Measurements from ENCODE around the gene ZNF296. TPM values are rescaled to one million over a fixed set of nuclear protein-coding genes. Genes with fewer than 3 reads are reported as not detected.
A peak's percentile ranks its signal among the peaks of the same experiment; 100 is the strongest.
"Not testable (repeated sequence)": the region's sequence is repeated elsewhere in the genome, so short reads cannot be mapped to it uniquely, and the experiment has no call there.

Gene ZNF296
- total RNA-seq, 1 donor from 2014 or later: 1.1 TPM

- peak overlapping the region; percentile 61 for H3K27ac Mint-ChIP-seq
- no peak for TF ChIP-seq CTCF (IDR thresholded peaks at IDR 0.05; ENCODE audit: unreplicated experiment)
- DNase-seq (ENCODE audit: low spot score in 2 of 2, unreplicated experiment in 2 of 2): no peak
- H3K36me3 Mint-ChIP-seq: no peaks in the 10 kb centered on the region
- H3K4me3 Mint-ChIP-seq: no peak overlapping the region
- no peaks in the 10 kb centered on the region for H3K9me3 Mint-ChIP-seq
- no peaks in the 10 kb centered on the region for H3K27me3 Mint-ChIP-seq (ENCODE audit: low read depth)
- peaks cover 21% of the 10 kb centered on the region for H3K4me1 Mint-ChIP-seq
These were observed 31.4 kb upstream of the ZNF296 start for GRCh38 chr19:45107621-45108150.

GRCh38 chr19:45106363-45106762, 30.1 kb upstream of the ZNF296 start:
- not testable (repeated sequence) for H3K27me3 Mint-ChIP-seq (ENCODE audit: low read depth); H3K4me3 Mint-ChIP-seq; H3K9me3 Mint-ChIP-seq; H3K36me3 Mint-ChIP-seq; DNase-seq (ENCODE audit: low spot score in 2 of 2, unreplicated experiment in 2 of 2); H3K27ac Mint-ChIP-seq
- H3K4me1 Mint-ChIP-seq: peaks cover 17% of the 10 kb centered on the region

GRCh38 chr19:45104658-45105349, 28.5 kb upstream of the ZNF296 start:
- Mint-ChIP-seq H3K4me3 (no peak overlapping the region), H3K27me3 (ENCODE audit: low read depth) (no peaks in the 10 kb centered on the region), H3K9me3 (no peaks in the 10 kb centered on the region), H3K36me3 (no peaks in the 10 kb centered on the region), H3K27ac (no peak overlapping the region), H3K4me1 (peaks cover 23% of the 10 kb centered on the region)
- DNase-seq (ENCODE audit: low spot score in 2 of 2, unreplicated experiment in 2 of 2): no peak
- TF ChIP-seq CTCF (IDR thresholded peaks at IDR 0.05; ENCODE audit: unreplicated experiment): no peak

GRCh38 chr19:45103508-45104319, 27.4 kb upstream of the ZNF296 start:
- no peak for TF ChIP-seq CTCF (IDR thresholded peaks at IDR 0.05; ENCODE audit: unreplicated experiment)
- H3K36me3 Mint-ChIP-seq: no peaks in the 10 kb centered on the region
- H3K9me3 Mint-ChIP-seq: no peaks in the 10 kb centered on the region
- H3K27me3 Mint-ChIP-seq (ENCODE audit: low read depth): no peaks in the 10 kb centered on the region
- H3K4me1 Mint-ChIP-seq: peaks cover 34% of the 10 kb centered on the region
- H3K27ac Mint-ChIP-seq: no peak overlapping the region
- DNase-seq (ENCODE audit: low spot score in 2 of 2, unreplicated experiment in 2 of 2): no peak
- H3K4me3 Mint-ChIP-seq: no peak overlapping the region

- Mint-ChIP-seq H3K36me3 (no peaks in the 10 kb centered on the region), H3K4me1 (peaks cover 40% of the 10 kb centered on the region), H3K27me3 (ENCODE audit: low read depth) (no peaks in the 10 kb centered on the region), H3K9me3 (no peaks in the 10 kb centered on the region), H3K4me3 (no peak overlapping the region), H3K27ac (no peak overlapping the region)
- no peak for DNase-seq (ENCODE audit: low spot score in 2 of 2, unreplicated experiment in 2 of 2)
- no peak for TF ChIP-seq CTCF (IDR thresholded peaks at IDR 0.05; ENCODE audit: unreplicated experiment)
These were observed 26.9 kb upstream of the ZNF296 start for GRCh38 chr19:45103156-45103507.

- no peak for TF ChIP-seq CTCF (IDR thresholded peaks at IDR 0.05; ENCODE audit: unreplicated experiment)
- H3K9me3 Mint-ChIP-seq: no peaks in the 10 kb centered on the region
- H3K4me3 Mint-ChIP-seq: no peak overlapping the region
- H3K36me3 Mint-ChIP-seq: no peaks in the 10 kb centered on the region
- no peaks in the 10 kb centered on the region for H3K27me3 Mint-ChIP-seq (ENCODE audit: low read depth)
- H3K27ac Mint-ChIP-seq: no peak overlapping the region
- no peak for DNase-seq (ENCODE audit: low spot score in 2 of 2, unreplicated experiment in 2 of 2)
- H3K4me1 Mint-ChIP-seq: peaks cover 43% of the 10 kb centered on the region
These were observed 26.2 kb upstream of the ZNF296 start for GRCh38 chr19:45102481-45102880.
